ENCODE results near the gene ADAM17. TPM values are rescaled to one million over a fixed set of nuclear protein-coding genes. Genes with fewer than 3 reads are reported as not detected.

ADAM17 gene
- total RNA-seq, 1 donor from 2014 or later, result 12.4 TPM

DNA sequence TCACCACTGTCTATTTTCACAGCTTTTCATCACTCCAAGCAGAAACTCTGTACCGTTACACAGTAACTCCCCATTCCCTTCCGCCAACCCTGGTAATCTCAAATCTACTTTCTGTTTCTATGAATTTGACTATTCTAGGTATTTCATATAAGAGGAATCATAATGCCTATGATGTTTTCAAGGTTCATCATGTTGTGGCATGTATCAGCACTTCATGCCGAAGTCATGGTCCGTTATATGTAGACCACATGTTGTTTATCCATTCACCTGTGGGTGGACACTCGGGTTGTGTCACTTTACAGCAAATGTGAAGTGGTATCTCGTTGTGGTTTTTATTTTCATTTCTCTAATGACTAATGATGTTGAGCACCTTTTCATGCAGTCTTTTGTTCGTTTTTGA lies 110.5 kb downstream of the ADAM17 start:
- ATAC-seq (ENCODE audit: poor library complexity), result no peak
- intact Hi-C loops (cut with DNase I), result no loop called here
- DNase-seq, result no peak

DNA sequence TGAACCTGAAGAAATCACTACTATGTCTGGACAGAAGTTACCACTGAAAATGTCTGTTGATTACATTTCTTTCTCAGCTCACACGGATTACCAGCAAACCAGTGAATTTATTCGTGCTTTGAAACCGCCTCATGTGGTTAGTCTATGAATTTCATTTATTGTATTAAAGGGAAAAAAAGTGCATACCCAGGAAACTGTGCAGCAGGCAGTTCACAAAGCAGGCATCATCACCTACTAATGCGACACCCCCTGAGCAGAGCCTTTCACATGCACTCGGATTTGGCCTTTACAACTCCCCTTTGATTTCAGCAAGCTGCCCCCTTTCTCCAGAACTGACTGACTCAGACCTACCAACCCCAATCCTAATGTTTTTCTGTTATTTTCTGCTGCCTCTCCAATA lies 112.1 kb downstream of the ADAM17 start:
- intact Hi-C loops (cut with DNase I), result no loop called here
- DNase-seq (no peak), ATAC-seq (ENCODE audit: poor library complexity) (no peak)

DNA sequence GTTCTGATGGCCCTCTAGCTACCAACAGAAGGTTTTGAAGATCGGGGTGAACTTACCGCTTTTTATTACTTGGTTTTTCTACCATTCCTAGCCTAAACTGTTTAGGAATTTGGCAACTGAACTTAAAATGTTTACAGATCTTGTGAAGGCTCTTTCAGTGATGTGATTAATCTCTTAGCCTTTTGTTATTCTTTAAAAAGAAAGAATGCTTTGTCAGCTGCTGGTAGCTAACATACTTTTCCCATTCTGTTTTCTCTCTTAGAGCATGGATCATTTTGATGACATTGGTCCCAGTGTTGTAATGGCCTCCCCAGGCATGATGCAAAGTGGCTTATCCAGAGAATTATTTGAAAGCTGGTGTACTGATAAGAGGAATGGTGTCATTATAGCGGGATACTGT lies 114.1 kb downstream of the ADAM17 start:
- ATAC-seq (ENCODE audit: poor library complexity) (no peak), DNase-seq (no peak)
- intact Hi-C loops (cut with DNase I), result no loop called here

DNA sequence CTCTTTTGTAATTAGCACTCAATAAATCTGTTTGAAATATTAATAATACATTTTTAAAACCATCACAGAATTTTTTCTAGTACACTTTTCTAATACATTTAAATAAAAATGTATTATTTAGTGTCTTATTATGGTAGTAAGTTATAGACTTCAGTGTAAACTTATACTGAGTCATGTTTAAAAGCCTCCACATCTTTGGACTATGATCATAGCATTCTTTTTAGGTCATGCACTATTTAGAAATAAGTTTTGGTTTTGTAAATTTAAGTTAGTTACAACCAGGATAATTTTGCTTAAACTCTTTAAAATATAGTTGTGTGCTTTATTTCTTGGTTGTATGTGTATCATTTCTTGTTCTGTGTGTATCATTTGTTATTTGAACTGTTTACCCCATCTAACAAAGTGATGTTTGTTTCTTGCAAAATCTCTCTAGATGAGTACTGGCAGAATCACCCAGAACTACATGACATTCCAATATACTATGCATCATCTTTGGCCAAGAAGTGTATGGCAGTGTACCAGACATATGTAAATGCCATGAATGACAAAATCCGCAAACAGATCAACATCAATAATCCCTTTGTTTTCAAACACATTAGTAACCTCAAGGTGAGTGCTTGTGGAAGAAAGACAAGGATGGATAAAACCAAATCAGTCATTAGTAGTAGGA lies 115.4 kb downstream of the ADAM17 start:
- ATAC-seq (ENCODE audit: poor library complexity), result no peak
- intact Hi-C loops (cut with DNase I), result no loop called here
- DNase-seq, result no peak

DNA sequence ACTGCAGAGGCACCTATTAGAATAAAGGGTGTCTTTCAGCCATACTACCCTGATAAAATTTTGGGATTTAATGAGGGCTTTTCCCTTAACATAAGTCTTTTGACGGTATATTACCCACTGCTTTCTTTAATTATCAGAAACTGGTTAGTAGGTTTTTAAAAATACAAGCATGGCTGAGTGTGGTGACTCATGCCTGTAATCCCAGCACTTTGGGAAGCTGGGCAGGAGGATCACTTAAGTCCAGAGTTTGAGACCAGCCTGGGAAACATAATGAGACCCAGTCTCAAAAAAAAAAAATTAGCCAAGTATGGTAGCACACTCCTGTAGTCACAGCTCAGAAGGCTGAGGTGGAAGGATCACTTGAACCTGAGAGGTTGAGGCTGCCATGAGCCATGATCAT lies 116.1 kb downstream of the ADAM17 start:
- ATAC-seq (ENCODE audit: poor library complexity), result no peak
- no peak for DNase-seq
- intact Hi-C loops (cut with DNase I), result no loop called here

Other genes starting within 250 kb of the ADAM17 start
- 97.0 TPM for gene ITGB1BP1, start 132.3 kb downstream of the ADAM17 start, total RNA-seq
- gene CPSF3, start 132.2 kb downstream of the ADAM17 start, total RNA-seq, result 14.0 TPM
- gene IAH1, start 81.3 kb downstream of the ADAM17 start, total RNA-seq, result 76.2 TPM
- 102 TPM for gene YWHAQ, start 75.2 kb upstream of the ADAM17 start, total RNA-seq